Stimulated activated CD8-positive, alpha-beta memory T cell treated with anti-CD3 and anti-CD28 coated beads, Interleukin-4, amount 100 ng/mL, for 24 hours (primary cell): ENCODE measurements around the gene TSPAN18.

Source experiments
- DNase-seq: peaks from one replicate; pipeline ENCODE4 v3.0.0-alpha.2; 2020; ENCODE audit warnings: low read depth

Gene TSPAN18

GRCh38 chr11:44848203-44848962, 121.6 kb downstream of the TSPAN18 start:
- no peak for DNase-seq

GRCh38 chr11:44848963-44849350, 122.2 kb downstream of the TSPAN18 start:
- DNase-seq, result no peak

GRCh38 chr11:44849424-44849823, 122.7 kb downstream of the TSPAN18 start:
- no peak for DNase-seq

DNA sequence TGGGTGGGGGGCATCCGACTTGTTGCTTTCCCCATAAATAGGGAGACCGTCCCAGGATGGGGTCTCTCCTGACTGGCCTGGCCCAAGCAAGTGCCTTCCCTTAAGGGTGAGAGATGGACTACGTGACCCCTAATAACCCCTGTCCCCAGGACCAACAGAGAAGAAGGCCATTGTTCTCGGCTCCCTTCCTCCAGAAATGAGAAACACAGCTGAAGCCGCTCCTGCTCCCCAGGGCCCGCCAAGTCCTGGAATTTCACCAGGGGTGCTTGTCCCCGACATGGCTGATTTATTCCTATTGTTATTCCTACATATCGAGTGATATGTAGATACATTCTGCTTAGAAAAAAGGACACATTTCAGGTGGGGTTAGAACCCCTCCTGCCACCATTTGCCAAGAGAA, 123.2 kb downstream of the TSPAN18 start:
- no peak for DNase-seq

DNA sequence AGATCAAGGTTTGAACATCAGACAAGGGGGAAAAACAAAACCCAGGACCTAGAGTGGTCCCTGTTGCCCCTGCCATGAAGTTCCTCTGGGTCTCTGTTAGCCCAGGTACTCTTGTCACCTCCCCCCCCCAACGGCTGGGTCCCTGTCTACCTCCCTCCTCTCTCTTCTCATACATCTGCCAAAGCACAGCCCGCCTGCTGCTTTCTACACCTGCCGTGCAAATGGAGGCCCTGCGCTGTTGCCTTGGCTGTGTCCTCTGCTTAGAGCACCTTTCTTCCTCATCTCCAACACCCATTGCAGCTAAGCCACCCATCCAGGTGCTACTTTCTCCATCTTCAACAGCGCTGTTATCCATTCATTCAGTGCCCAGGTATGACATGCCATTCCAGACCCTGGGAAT, 124.7 kb downstream of the TSPAN18 start:
- no peak for DNase-seq

- no peak for DNase-seq
Observed at GRCh38 chr11:44852159-44852747, 125.5 kb downstream of the TSPAN18 start.

DNA sequence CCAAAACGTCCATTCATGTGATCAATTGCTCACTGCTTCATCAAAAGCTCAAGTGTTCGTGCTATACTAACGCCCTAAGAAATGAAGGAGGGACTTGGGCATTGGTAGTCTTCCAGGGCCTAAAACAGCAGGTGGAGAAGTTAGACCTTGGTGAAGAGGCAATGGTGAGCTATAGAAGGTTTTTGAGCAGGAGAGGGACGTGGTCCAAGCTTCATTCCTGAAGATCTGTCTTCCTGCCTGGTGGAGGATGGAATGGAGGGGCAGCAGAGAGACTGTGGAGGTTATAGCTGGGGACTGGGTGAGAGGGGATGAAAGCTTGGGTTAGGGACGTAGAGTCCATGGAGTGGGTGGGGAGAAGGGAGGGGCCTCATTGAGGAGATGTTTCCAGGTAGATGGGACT, 126.2 kb downstream of the TSPAN18 start:
- DNase-seq, result no peak

GRCh38 chr11:44853666-44854065, 126.9 kb downstream of the TSPAN18 start:
- DNase-seq, result no peak

DNA sequence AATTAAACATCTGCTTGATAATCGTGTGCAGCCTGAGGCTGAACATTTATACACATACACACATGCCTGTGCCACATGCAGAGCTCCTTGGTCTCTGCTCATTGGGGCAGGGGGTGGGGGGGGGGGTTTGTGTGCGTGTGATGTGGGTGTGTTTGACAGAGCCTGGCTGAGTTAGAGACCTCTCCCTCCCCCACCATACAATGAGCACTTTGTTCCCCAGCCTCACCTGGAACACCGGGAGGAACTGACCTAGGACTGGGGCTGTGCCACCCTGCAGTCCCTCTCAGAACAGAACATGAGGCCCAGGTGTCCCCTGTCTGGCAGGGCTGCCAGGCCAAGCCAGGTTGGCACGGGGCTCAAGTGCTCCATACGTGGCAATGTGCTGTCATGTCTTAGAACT, 127.3 kb downstream of the TSPAN18 start:
- DNase-seq, result no peak

- no peak for DNase-seq
Observed at GRCh38 chr11:44854741-44855492, 128.2 kb downstream of the TSPAN18 start.

- DNase-seq, result no peak
Observed at GRCh38 chr11:44855493-44855849, 128.7 kb downstream of the TSPAN18 start.

DNA sequence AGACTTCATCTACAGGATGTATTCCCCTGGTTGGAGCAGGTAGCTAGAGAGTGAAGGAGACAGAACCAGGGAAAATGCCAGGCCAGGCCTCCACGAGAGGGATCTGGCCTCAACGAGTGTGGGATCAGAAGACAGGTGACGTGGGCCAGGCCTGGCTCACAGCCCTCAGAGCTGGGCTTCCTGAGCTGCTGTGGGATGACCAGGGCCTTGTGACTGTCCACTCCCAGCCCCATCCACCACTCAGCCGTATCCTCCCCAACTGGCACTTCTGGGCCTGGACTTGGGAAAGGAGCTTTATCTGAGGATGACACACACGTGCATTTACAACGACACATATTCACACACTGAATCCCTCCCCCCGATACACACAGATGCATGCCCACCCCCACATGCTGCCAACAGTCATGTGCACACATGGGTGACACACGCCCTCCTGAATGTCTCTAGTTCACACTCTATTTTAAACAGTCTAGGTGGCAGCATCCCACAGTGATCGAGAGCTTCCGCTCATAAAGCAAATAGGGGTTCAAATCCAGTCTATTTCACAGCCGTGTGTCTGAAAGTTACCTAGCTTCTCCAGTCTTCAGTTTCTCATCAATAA, 130.8 kb downstream of the TSPAN18 start:
- no peak for DNase-seq

DNA sequence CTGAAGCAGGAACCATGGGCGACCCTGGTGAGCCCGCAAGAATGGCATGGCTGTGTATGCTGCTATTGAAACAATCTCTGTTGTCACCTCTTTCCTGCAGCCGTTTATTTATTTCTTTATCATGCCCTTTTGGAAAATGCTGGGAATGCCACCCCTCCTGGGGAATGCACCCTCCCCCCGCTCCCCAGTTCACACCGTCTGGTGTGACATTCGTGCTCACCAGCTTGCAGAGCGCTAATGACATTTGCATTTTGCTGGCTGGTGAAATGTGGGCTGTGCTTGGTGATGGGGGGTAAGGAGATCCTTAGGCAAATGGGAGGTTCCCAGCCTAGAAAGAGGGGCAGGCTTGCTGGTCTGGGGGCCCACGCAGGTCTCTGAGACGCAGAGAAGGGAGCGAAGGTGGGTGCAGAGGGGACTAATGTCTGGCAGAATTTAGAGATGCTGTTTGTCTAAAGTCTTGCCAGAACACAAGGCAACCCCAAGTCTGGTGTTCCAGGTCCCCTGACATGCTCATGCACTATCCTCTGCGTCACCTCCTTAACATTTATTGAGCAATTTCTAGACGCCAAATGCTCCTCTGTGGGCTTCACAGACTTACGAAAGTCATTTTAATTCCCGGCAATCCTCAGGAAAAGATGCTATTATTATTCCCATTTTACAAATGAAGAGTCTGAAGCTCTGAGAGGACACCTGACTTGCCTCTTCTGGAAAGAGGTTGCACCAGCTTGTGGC, 132.2 kb downstream of the TSPAN18 start:
- DNase-seq, result no peak

- DNase-seq, result no peak
Observed at GRCh38 chr11:44859528-44859925, 132.8 kb downstream of the TSPAN18 start.

DNA sequence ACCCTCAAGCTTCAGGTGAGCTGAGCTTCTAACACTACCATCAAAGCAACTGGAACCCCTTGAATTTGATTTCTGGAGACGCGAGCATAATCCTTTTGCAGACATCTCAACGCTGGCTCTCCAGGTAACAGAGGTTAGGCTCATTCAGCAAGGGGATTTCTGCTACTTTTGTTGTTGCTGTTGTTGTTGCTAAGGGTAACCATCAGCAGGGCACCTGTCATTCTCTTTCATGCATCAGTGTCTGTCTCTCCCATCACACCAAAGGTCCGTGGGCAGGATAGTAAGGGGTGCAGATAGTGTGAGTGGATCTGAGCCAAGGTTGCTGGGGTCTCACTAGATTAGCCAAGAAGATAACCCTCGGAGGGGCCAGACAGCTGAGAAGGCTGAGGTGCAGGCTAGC, 133.6 kb downstream of the TSPAN18 start:
- no peak for DNase-seq

- DNase-seq, result peak; percentile 77
Observed at GRCh38 chr11:44861849-44862557, 135.2 kb downstream of the TSPAN18 start.

DNA sequence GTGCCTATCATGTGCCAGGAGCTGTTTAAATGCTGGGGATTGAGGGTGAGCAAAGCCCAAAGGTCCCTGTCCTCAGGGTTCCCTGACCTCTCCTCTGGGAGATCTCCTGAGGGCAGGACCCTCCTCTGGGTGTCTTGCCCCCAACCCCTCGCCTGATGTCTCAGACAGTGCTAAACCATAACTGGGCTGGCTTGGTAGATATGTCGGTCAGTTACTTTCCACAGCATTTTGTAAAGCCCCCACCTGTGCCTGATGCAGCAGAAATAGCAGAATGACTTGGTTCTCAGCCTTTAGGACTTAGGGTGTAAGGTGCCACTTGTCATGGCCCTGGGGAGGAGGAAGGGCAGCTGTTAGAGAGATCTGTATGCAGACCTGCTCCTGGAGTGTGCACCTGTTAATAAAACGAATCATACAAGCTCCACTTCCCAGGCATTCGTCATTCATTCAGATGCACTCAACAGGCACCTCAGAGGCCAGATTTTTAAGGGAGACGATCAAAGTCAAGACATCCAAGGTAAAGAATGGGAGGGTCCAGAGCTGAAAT, 135.9 kb downstream of the TSPAN18 start:
- DNase-seq, result no peak

DNA sequence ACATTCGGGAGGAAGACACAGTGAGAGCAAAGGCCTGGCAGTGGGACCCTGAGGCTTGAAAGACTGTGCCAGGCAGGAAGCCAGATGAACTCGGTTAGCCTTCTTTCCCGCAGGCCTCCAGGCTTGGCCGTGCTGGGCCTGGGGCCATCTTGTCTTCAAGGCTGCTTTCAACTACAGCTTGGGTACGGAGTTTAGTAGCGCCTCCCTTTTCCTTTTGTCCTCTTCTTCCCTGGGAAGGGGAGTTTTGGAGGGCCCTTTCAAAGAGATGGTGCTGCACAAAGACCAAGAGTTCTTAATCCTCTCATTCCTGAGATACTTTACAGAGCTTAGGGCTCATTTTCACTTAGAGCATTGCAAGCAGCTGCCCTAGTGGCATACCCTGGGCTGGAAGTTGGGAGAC, 136.5 kb downstream of the TSPAN18 start:
- no peak for DNase-seq

- no peak for DNase-seq
Observed at GRCh38 chr11:44865866-44866272, 139.1 kb downstream of the TSPAN18 start.

DNA sequence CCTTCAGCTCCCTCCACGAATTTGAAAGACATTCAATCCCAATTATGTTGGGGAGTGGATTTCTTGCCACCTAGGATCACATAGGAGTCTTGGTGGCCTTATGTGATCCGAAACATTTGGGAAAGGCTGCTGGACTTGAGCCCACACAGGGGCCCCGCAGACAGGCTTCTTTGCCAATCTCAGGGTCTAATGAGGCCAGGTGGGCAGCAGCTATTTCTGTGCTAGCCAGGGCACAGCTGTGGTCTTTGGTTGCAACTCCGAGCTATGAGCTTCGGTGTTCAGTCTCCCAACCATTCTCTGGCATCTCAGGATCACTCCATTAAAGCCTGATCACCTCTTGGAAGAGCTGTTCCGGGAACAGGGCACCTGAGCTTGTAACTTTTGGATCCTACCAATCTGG, 139.5 kb downstream of the TSPAN18 start:
- no peak for DNase-seq

- no peak for DNase-seq
Observed at GRCh38 chr11:44868021-44868420, 141.3 kb downstream of the TSPAN18 start.
